Glutamatergic neuron (in vitro differentiated cells): ENCODE data around the gene LSM14B. TPM values are rescaled to one million over a fixed set of nuclear protein-coding genes. Genes with fewer than 3 reads are reported as not detected.

Experiments
- DNase-seq: peaks from one replicate; pipeline ENCODE4 v3.0.0; 2022
- H3K27ac Mint-ChIP-seq: one replicate; pipeline ENCODE4 v1.8.0; 2020; ENCODE audit warnings: mild to moderate bottlenecking, mixed read lengths, inconsistent platforms; ENCODE audit not compliant: unreplicated experiment
- H3K27me3 Mint-ChIP-seq: one replicate; pipeline ENCODE4 v1.8.0; 2020; ENCODE audit warnings: mild to moderate bottlenecking, moderate library complexity, mixed read lengths, inconsistent platforms; ENCODE audit not compliant: unreplicated experiment
- H3K36me3 Mint-ChIP-seq: one replicate; pipeline ENCODE4 v1.8.0; 2020; ENCODE audit warnings: mild to moderate bottlenecking, mixed read lengths, inconsistent platforms; ENCODE audit not compliant: unreplicated experiment
- H3K4me1 Mint-ChIP-seq: one replicate; pipeline ENCODE4 v1.8.0; 2020; ENCODE audit warnings: mild to moderate bottlenecking, low read depth, mixed read lengths, inconsistent platforms; ENCODE audit not compliant: unreplicated experiment
- H3K4me3 Mint-ChIP-seq: one replicate; pipeline ENCODE4 v1.8.0; 2020; ENCODE audit warnings: mild to moderate bottlenecking, mixed read lengths, inconsistent platforms; ENCODE audit not compliant: unreplicated experiment
- H3K9me3 Mint-ChIP-seq: one replicate; pipeline ENCODE4 v1.8.0; 2020; ENCODE audit warnings: mild to moderate bottlenecking, moderate library complexity, mixed read lengths, inconsistent platforms; ENCODE audit not compliant: unreplicated experiment
- CTCF ChIP-seq: fragments of 200-600 bp; sonication (generic); IDR thresholded peaks from one replicate; pipeline ENCODE4 v1.5.0; 2021; ENCODE audit not compliant: partially characterized antibody, unreplicated experiment
- total RNA-seq: library from RNA; stranded (reverse); fragmentation: NEBNext Ultra II Directional; extraction: Animal tissue kit (Norgen Biotek cat#: 25700); gene quantifications from one replicate; pipeline ENCODE4 v1.2.1, GENCODE V29; 2021; ENCODE audit not compliant: unreplicated experiment

LSM14B gene
- total RNA-seq, 1 donor from 2014 or later: 73.6 TPM

DNA sequence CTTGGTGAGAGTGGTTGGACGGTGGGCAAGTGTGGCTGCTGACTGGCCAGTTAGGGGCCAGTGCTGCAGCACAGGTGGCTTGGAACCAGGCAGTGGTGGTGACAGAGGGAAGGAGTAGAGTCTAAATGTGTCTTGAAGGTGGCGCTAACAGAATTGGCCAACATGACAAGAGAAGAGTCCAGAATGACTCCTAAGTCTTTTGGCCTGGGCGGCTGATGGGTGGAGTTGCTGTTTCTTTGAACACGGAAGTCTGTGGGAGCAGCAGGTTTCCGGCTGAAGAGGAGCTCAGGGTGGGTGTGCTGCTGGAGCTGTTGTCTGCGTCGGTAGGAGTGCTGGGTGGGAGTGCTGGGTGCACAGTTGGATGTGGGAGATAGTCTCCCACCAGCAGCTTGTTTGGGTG, 10.1 kb downstream of the LSM14B start:
- Mint-ChIP-seq H3K4me3 (no peak overlapping the region), H3K27me3 (peaks cover 13% of the 10 kb centered on the region), H3K27ac (peak overlapping the region; percentile 46), H3K36me3 (peaks cover 6% of the 10 kb centered on the region), H3K9me3 (peaks cover 5% of the 10 kb centered on the region), H3K4me1 (peaks cover 15% of the 10 kb centered on the region)
- no peak for DNase-seq
- no peak for TF ChIP-seq CTCF

- H3K27me3 Mint-ChIP-seq: peaks cover 15% of the 10 kb centered on the region
- no peak overlapping the region for H3K4me3 Mint-ChIP-seq
- DNase-seq: no peak
- peaks cover 11% of the 10 kb centered on the region for H3K36me3 Mint-ChIP-seq
- H3K9me3 Mint-ChIP-seq: peaks cover 11% of the 10 kb centered on the region
- H3K27ac Mint-ChIP-seq: no peak overlapping the region
- H3K4me1 Mint-ChIP-seq: peaks cover 7% of the 10 kb centered on the region
- no peak for TF ChIP-seq CTCF
These were observed 11.0 kb downstream of the LSM14B start for GRCh38 chr20:62133051-62133845.

DNA sequence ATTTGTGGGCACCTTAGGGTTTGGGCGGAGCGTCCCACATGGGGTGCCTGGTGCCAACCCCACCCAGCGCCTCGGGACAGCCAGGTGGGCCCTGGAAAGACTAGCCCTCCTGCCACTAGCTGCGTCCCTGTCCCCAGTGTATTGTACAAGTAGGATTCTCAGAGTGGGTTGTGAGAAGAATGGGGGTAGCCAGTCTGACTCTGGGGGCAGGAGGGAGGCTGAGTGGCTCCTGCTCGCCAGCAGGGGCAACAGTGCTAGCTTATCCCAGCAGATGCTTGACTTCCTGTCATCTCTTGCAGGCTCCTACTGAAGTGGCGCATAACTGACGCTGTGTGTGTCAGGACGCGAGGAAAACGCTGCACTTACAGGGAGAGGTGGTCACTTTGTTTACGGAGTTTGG, 11.6 kb downstream of the LSM14B start:
- H3K27ac Mint-ChIP-seq: no peak overlapping the region
- no peak overlapping the region for H3K4me3 Mint-ChIP-seq
- H3K36me3 Mint-ChIP-seq: peaks cover 11% of the 10 kb centered on the region
- peaks cover 11% of the 10 kb centered on the region for H3K9me3 Mint-ChIP-seq
- DNase-seq: no peak
- H3K27me3 Mint-ChIP-seq: peaks cover 16% of the 10 kb centered on the region
- TF ChIP-seq CTCF: no peak
- H3K4me1 Mint-ChIP-seq: peaks cover 4% of the 10 kb centered on the region

GRCh38 chr20:62134735-62135231, 12.5 kb downstream of the LSM14B start:
- Mint-ChIP-seq H3K27ac (no peak overlapping the region), H3K36me3 (peaks cover 11% of the 10 kb centered on the region), H3K9me3 (peaks cover 11% of the 10 kb centered on the region), H3K27me3 (peaks cover 16% of the 10 kb centered on the region), H3K4me3 (no peak overlapping the region), H3K4me1 (peaks cover 4% of the 10 kb centered on the region)
- DNase-seq: no peak
- TF ChIP-seq CTCF: no peak

- Mint-ChIP-seq H3K36me3 (peaks cover 11% of the 10 kb centered on the region), H3K27ac (no peak overlapping the region), H3K27me3 (peaks cover 13% of the 10 kb centered on the region), H3K4me1 (peaks cover 11% of the 10 kb centered on the region), H3K9me3 (peaks cover 13% of the 10 kb centered on the region), H3K4me3 (no peak overlapping the region)
- TF ChIP-seq CTCF: no peak
- DNase-seq: no peak
These were observed 13.4 kb downstream of the LSM14B start for GRCh38 chr20:62135573-62136266.
